PC-9 (cell line): ENCODE data around the gene ASIC3.

ENCODE experiments used
- EZH2 ChIP-seq: fragments of 200-600 bp; sonication (generic); IDR thresholded peaks from 2 replicates; pipeline ENCODE4 v1.8.0; 2017; ENCODE audit warnings: antibody characterized with exemption, low read depth
- TF ChIP-seq, protein P1 (sequence below): fragments of 200-600 bp; sonication (generic); conservative IDR thresholded peaks from 2 replicates; pipeline ENCODE4 v1.6.1; 2017; ENCODE audit warnings: mixed run types, antibody characterized with exemption, mild to moderate bottlenecking, moderate library complexity

DNA sequence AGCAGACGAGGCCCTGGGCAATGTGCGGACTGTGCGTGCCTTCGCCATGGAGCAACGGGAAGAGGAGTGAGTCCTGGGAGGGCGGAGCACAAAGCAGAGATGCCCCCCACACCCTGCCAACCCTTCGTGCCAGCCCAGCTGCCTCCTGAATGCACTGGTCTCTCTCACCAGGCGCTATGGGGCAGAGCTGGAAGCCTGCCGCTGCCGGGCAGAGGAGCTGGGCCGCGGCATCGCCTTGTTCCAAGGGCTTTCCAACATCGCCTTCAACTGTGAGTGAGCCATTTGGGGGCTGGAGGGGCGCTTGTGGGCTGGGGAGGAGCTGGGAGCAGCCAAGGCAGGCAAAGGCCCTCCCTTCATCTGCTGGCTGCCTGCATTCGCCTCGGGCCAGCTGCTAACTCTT lies 12.4 kb upstream of the ASIC3 start:
- TF ChIP-seq, protein P1, sequence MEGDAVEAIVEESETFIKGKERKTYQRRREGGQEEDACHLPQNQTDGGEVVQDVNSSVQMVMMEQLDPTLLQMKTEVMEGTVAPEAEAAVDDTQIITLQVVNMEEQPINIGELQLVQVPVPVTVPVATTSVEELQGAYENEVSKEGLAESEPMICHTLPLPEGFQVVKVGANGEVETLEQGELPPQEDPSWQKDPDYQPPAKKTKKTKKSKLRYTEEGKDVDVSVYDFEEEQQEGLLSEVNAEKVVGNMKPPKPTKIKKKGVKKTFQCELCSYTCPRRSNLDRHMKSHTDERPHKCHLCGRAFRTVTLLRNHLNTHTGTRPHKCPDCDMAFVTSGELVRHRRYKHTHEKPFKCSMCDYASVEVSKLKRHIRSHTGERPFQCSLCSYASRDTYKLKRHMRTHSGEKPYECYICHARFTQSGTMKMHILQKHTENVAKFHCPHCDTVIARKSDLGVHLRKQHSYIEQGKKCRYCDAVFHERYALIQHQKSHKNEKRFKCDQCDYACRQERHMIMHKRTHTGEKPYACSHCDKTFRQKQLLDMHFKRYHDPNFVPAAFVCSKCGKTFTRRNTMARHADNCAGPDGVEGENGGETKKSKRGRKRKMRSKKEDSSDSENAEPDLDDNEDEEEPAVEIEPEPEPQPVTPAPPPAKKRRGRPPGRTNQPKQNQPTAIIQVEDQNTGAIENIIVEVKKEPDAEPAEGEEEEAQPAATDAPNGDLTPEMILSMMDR: no peak
- no peak for TF ChIP-seq EZH2
